Common myeloid progenitor, CD34-positive (primary cell): ENCODE measurements around the gene NASP.

ENCODE experiments used
- CTCF ChIA-PET: fragments of 350-600 bp; sonication (Branson Sonifier 250); formaldehyde crosslinking; loops from one replicate; lab custom pipeline; 2021; ENCODE audit warnings: antibody characterized with exemption; lab: Charles Lee
- POLR2A ChIA-PET: fragments of 350-600 bp; sonication (Branson Sonifier 250); formaldehyde crosslinking; loops from one replicate; lab custom pipeline; 2021; ENCODE audit warnings: antibody characterized with exemption; lab: Charles Lee
- DNase-seq, 3 donors: peaks; one replicate each; pipeline versions ENCODE4 v3.0.0 to v3.0.0-alpha.2; 2013
- H3K27ac ChIP-seq, 2 experiments: 1 replicate in 1 of 2; 2 replicates in 1 of 2; pipeline ENCODE4 v1.7.0; 2013; ENCODE audit warnings: inconsistent platforms in 2 of 2, low read length in 2 of 2, mild to moderate bottlenecking in 2 of 2, low read depth in 1 of 2, moderate library complexity in 1 of 2; ENCODE audit not compliant: severe bottlenecking in 2 of 2, insufficient read depth in 1 of 2, poor library complexity in 1 of 2
- H3K27me3 ChIP-seq, 5 experiments: replicated peaks in 2 of 5; 1 replicate in 3 of 5; 2 replicates in 2 of 5; pipeline versions ENCODE4 v1.6.1 to v1.7.0; 2013; ENCODE audit warnings: low read length in 4 of 5, mild to moderate bottlenecking in 2 of 5, moderate library complexity in 2 of 5, inconsistent platforms in 1 of 5; ENCODE audit not compliant: insufficient read depth in 5 of 5, control insufficient read depth in 4 of 5
- H3K36me3 ChIP-seq, 4 experiments: 1 replicate in 2 of 4; 2 replicates in 2 of 4; pipeline versions ENCODE4 v1.6.1 to v1.7.0; 2013; ENCODE audit warnings: low read length in 3 of 4, control low read depth in 1 of 4, mild to moderate bottlenecking in 1 of 4; ENCODE audit not compliant: control insufficient read depth in 4 of 4, insufficient read depth in 4 of 4
- H3K4me1 ChIP-seq, 4 experiments: 1 replicate in 3 of 4; 2 replicates in 1 of 4; pipeline versions ENCODE4 v1.6.1 to v1.7.1; 2013; ENCODE audit warnings: low read length in 3 of 4, mild to moderate bottlenecking in 3 of 4, control low read depth in 1 of 4, inconsistent platforms in 1 of 4, moderate library complexity in 1 of 4; ENCODE audit not compliant: control insufficient read depth in 4 of 4, insufficient read depth in 4 of 4; ENCODE audit errors: control extremely low read depth in 1 of 4
- H3K4me3 ChIP-seq, 7 experiments: 1 replicate in 4 of 7; 2 replicates in 3 of 7; pipeline versions ENCODE4 v1.5.1 to v1.7.0; 2013; ENCODE audit warnings: mild to moderate bottlenecking in 7 of 7, low read length in 6 of 7, moderate library complexity in 6 of 7, inconsistent platforms in 2 of 7, low read depth in 2 of 7, control low read depth in 1 of 7; ENCODE audit not compliant: insufficient read depth in 4 of 7, control insufficient read depth in 1 of 7; ENCODE audit errors: extremely low read depth in 1 of 7
- H3K9me3 ChIP-seq, 5 experiments: 1 replicate in 4 of 5; 2 replicates in 1 of 5; pipeline versions ENCODE4 v1.6.1 to v1.7.1; 2013; ENCODE audit warnings: low read length in 4 of 5, mild to moderate bottlenecking in 2 of 5, inconsistent platforms in 1 of 5, low read depth in 1 of 5, moderate library complexity in 1 of 5; ENCODE audit not compliant: control insufficient read depth in 4 of 5, insufficient read depth in 2 of 5; ENCODE audit errors: control extremely low read depth in 1 of 5
- WGBS: methylation state at CpG from one replicate; pipeline ENCODE4 v1.1.5; 2013; ENCODE audit not compliant: insufficient coverage; 5-methylcytosine and 5-hydroxymethylcytosine counted together

NASP gene

DNA sequence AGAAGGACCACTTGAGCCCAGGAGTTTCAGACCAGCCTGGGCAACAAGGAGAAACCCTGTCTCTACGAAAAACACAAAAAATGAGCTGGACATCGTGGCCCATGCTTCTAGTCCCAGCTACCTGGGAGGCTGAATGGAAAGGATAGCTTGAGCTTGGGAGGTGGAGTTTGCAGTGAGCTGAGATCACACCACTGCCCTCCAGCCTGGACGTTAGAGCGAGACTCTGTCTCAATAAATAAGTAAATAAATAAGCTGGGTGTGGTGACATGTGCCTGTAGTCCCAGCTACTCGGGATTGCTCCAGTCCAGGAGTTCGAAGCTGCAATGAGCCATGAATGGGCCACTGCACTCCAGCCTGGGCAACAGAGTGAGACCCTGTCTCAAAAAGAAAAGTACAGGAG, 29.6 kb upstream of the NASP start:
- peaks cover 2 to 44% (median 17%) of the 10 kb centered on the region in 4 experiments for H3K36me3 ChIP-seq
- CTCF ChIA-PET: interaction anchor here (0.6 to 5.7 kb wide), 8 partner anchors 11 to 61 kb away, joined by 3 to 59 read pairs (median 4); partner anchors contain the start of gene PRDX1
- H3K9me3 ChIP-seq: no peaks in the 10 kb centered on the region
- H3K27ac ChIP-seq: peak overlapping the region in 1 of 2 experiments; percentile 5
- H3K4me1 ChIP-seq: peaks cover 14 to 38% (median 24%) of the 10 kb centered on the region in 4 experiments
- 98% methylated on average over 4 of the region's 6 CpGs for WGBS
- DNase-seq: no peak
- POLR2A ChIA-PET: interaction anchor here (0.6 to 1.1 kb wide), 2 partner anchors 14 to 33 kb away, joined by 3 to 4 read pairs; partner anchors contain the start of gene PRDX1
- H3K4me3 ChIP-seq: no peak overlapping the region
- H3K27me3 ChIP-seq: no peaks in the 10 kb centered on the region

GRCh38 chr1:45557422-45557944, 26.4 kb upstream of the NASP start:
- Histone ChIP-seq H3K27ac (peak overlapping the region in 1 of 2 experiments; percentile 33), H3K9me3 (no peaks in the 10 kb centered on the region), H3K27me3 (no peaks in the 10 kb centered on the region), H3K4me3 (no peak overlapping the region), H3K36me3 (peaks cover 0 to 58% (median 28%) of the 10 kb centered on the region in 4 experiments), H3K4me1 (peaks cover 2 to 14% (median 7%) of the 10 kb centered on the region in 4 experiments)
- ChIA-PET CTCF (interaction anchor here (0.6 to 6.9 kb wide), 6 partner anchors 12 to 46 kb away, joined by 3 to 51 read pairs (median 5); partner anchors contain the start of gene PRDX1), POLR2A (interaction anchor here (0.9 to 2.5 kb wide), 3 partner anchors 9 to 36 kb away, joined by 3 to 17 read pairs (median 5); partner anchors contain the start of gene PRDX1)
- WGBS: 68% methylated on average over 3 of the region's 3 CpGs
- no peak for DNase-seq

- Histone ChIP-seq H3K4me3 (no peak overlapping the region), H3K9me3 (no peaks in the 10 kb centered on the region), H3K36me3 (peaks cover 10 to 63% (median 43%) of the 10 kb centered on the region in 4 experiments), H3K27me3 (no peaks in the 10 kb centered on the region), H3K4me1 (peaks cover 0 to 15% (median 6%) of the 10 kb centered on the region in 4 experiments), H3K27ac (peak overlapping the region in 1 of 2 experiments; percentile 49)
- POLR2A ChIA-PET: interaction anchor here (0.6 to 1.6 kb wide), 3 partner anchors 13 to 843 kb away, joined by 3 to 5 read pairs (median 4); partner anchors contain the start of genes AKR1A1 and PRDX1
- DNase-seq: no peak
- 95% methylated on average over 2 of the region's 2 CpGs for WGBS
- CTCF ChIA-PET: interaction anchor here (0.9 to 10.6 kb wide), 5 partner anchors 13 to 54 kb away, joined by 3 to 225 read pairs (median 4); partner anchors contain the start of gene PRDX1
These were observed 20.0 kb upstream of the NASP start for GRCh38 chr1:45563843-45564242.

- Histone ChIP-seq H3K4me1 (peaks cover 0 to 15% (median 6%) of the 10 kb centered on the region in 4 experiments), H3K4me3 (peak overlapping the region in 2 of 7 experiments; percentile 12 to 34), H3K27ac (peak overlapping the region in 1 of 2 experiments; percentile 16), H3K36me3 (peaks cover 26 to 67% (median 45%) of the 10 kb centered on the region in 4 experiments), H3K9me3 (no peaks in the 10 kb centered on the region), H3K27me3 (no peaks in the 10 kb centered on the region)
- ChIA-PET CTCF (interaction anchor here (0.9 to 10.6 kb wide), 10 partner anchors 8 to 277 kb away, joined by 3 to 225 read pairs (median 23); partner anchors contain the start of genes AKR1A1, CCDC163, MMACHC and PRDX1), POLR2A (interaction anchor here (0.5 to 5.2 kb wide), 4 partner anchors 16 to 792 kb away, joined by 3 to 36 read pairs (median 3); partner anchors contain the start of genes AKR1A1 and PRDX1)
- WGBS: 14% methylated on average over 5 of the region's 5 CpGs
- DNase-seq: peak in 1 of 3 donors; percentile 28
These were observed 17.1 kb upstream of the NASP start for GRCh38 chr1:45566722-45567121.

- no peak overlapping the region for H3K27ac ChIP-seq
- DNase-seq: no peak
- H3K36me3 ChIP-seq: peaks cover 26 to 61% (median 40%) of the 10 kb centered on the region in 4 experiments
- ChIA-PET POLR2A (interaction anchor here (2.3 to 5.2 kb wide), 2 partner anchors 46 to 55 kb away, joined by 10 to 36 read pairs; partner anchors contain the start of gene PRDX1), CTCF (interaction anchor here (1.0 to 10.6 kb wide), 8 partner anchors 9 to 74 kb away, joined by 3 to 225 read pairs (median 55); partner anchors contain the start of genes AKR1A1, CCDC163, MMACHC and PRDX1)
- WGBS: 99% methylated on average over 7 of the region's 7 CpGs
- no peaks in the 10 kb centered on the region for H3K27me3 ChIP-seq
- H3K4me1 ChIP-seq: peaks cover 0 to 15% (median 6%) of the 10 kb centered on the region in 4 experiments
- no peak overlapping the region for H3K4me3 ChIP-seq
- no peaks in the 10 kb centered on the region for H3K9me3 ChIP-seq
These were observed 15.9 kb upstream of the NASP start for GRCh38 chr1:45567911-45568310.

- H3K27me3 ChIP-seq: no peaks in the 10 kb centered on the region
- peaks cover 0 to 16% (median 6%) of the 10 kb centered on the region in 4 experiments for H3K4me1 ChIP-seq
- POLR2A ChIA-PET: interaction anchor here (0.6 to 5.2 kb wide), 4 partner anchors 24 to 61 kb away, joined by 3 to 36 read pairs (median 10); partner anchors contain the start of gene PRDX1
- H3K4me3 ChIP-seq: no peak overlapping the region
- DNase-seq: no peak
- no peaks in the 10 kb centered on the region for H3K9me3 ChIP-seq
- 97% methylated on average over 3 of the region's 4 CpGs for WGBS
- CTCF ChIA-PET: interaction anchor here (0.8 to 10.6 kb wide), 15 partner anchors 9 to 553 kb away, joined by 3 to 225 read pairs (median 7); partner anchors contain the start of genes AKR1A1, CCDC163, HPDL and MMACHC
- peaks cover 26 to 61% (median 40%) of the 10 kb centered on the region in 4 experiments for H3K36me3 ChIP-seq
- H3K27ac ChIP-seq: no peak overlapping the region
These were observed 15.4 kb upstream of the NASP start for GRCh38 chr1:45568421-45568820.
